Activated B cell treated with CpG ODN at 0.5 μM for 24 hours (primary cell): ENCODE measurements around the gene ZBTB16. TPM values are rescaled to one million over a fixed set of nuclear protein-coding genes. Genes with fewer than 3 reads are reported as not detected.

Source experiments
- ATAC-seq: fragments of 200-7000 bp; cut with Tn5 transposase; one replicate; pipeline ENCODE4 v1.10.0; 2021; ENCODE audit warnings: low read depth, mild to moderate bottlenecking, moderate library complexity
- CTCF ChIA-PET: fragments of 350-600 bp; sonication (Branson Sonifier 250); formaldehyde crosslinking; loops from one replicate; lab custom pipeline; 2021; ENCODE audit warnings: antibody characterized with exemption; lab: Charles Lee
- POLR2A ChIA-PET: fragments of 350-600 bp; sonication (Branson Sonifier 250); formaldehyde crosslinking; loops from one replicate; lab custom pipeline; 2021; ENCODE audit warnings: antibody characterized with exemption; lab: Charles Lee
- DNase-seq: peaks from one replicate; pipeline ENCODE4 v3.0.0; 2022
- H3K27ac Mint-ChIP-seq: one replicate; pipeline ENCODE4 v1.8.0; 2020; ENCODE audit warnings: mixed read lengths
- H3K27me3 Mint-ChIP-seq: one replicate; pipeline ENCODE4 v1.8.0; 2021; ENCODE audit warnings: mixed read lengths
- H3K36me3 Mint-ChIP-seq: one replicate; pipeline ENCODE4 v1.8.0; 2021; ENCODE audit warnings: low read depth, mixed read lengths
- H3K4me1 Mint-ChIP-seq: one replicate; pipeline ENCODE4 v1.8.0; 2021; ENCODE audit warnings: mixed read lengths
- H3K4me3 Mint-ChIP-seq: one replicate; pipeline ENCODE4 v1.8.0; 2020; ENCODE audit warnings: mild to moderate bottlenecking, mixed read lengths
- H3K9me3 Mint-ChIP-seq: one replicate; pipeline ENCODE4 v1.8.0; 2020; ENCODE audit warnings: mixed read lengths
- CTCF ChIP-seq: fragments of 200-600 bp; IDR thresholded peaks from one replicate; pipeline ENCODE4 v1.8.0; 2022; ENCODE audit warnings: antibody characterized with exemption, mild to moderate bottlenecking
- intact Hi-C: fragments of 100-400 bp; cut with micrococcal nuclease; formaldehyde crosslinking; loops from one replicate; pipeline ENCODE4 v1.15.1; 2024
- total RNA-seq: library from RNA; stranded (reverse); gene quantifications from 2 replicates; pipeline ENCODE4 v1.2.3, GENCODE V29; 2022

ZBTB16 gene
- total RNA-seq, 1 donor from 2014 or later = 2.5 TPM

GRCh38 chr11:114262681-114263512 is 203.4 kb downstream of the ZBTB16 start:
- Mint-ChIP-seq H3K9me3 (no peaks in the 10 kb centered on the region), H3K4me3 (no peak overlapping the region), H3K36me3 (no peaks in the 10 kb centered on the region), H3K27me3 (peaks cover 5% of the 10 kb centered on the region), H3K4me1 (peaks cover 31% of the 10 kb centered on the region), H3K27ac (no peak overlapping the region)
- no peak for ATAC-seq
- POLR2A ChIA-PET = no interaction called here
- CTCF ChIA-PET = interaction anchor here (0.8 to 8.9 kb wide), 22 partner anchors 11 to 959 kb away, joined by 3 to 306 read pairs (median 6); partner anchors contain the start of gene ZBTB16
- intact Hi-C loops = loop anchor here (5.0 kb wide), 3 partner anchors 286 to 1676 kb away; partner anchors contain the start of gene HTR3A
- no peak for DNase-seq
- TF ChIP-seq CTCF = no peak

- ATAC-seq (no peak), DNase-seq (no peak)
- H3K27me3 Mint-ChIP-seq = peaks cover 5% of the 10 kb centered on the region
- H3K36me3 Mint-ChIP-seq = no peaks in the 10 kb centered on the region
- ChIA-PET CTCF (interaction anchor here (0.8 to 8.9 kb wide), 11 partner anchors 12 to 957 kb away, joined by 3 to 306 read pairs (median 5); no protein-coding TSS in a partner anchor), POLR2A (no interaction called here)
- H3K4me1 Mint-ChIP-seq = peaks cover 25% of the 10 kb centered on the region
- no peak for TF ChIP-seq CTCF
- H3K4me3 Mint-ChIP-seq = no peak overlapping the region
- H3K9me3 Mint-ChIP-seq = no peaks in the 10 kb centered on the region
- intact Hi-C loops = loop anchor here (5.0 kb wide), 3 partner anchors 286 to 1676 kb away; partner anchors contain the start of gene HTR3A
- H3K27ac Mint-ChIP-seq = no peak overlapping the region
Measured at GRCh38 chr11:114263513-114264170, 204.1 kb downstream of the ZBTB16 start.

GRCh38 chr11:114264381-114264780 is 204.9 kb downstream of the ZBTB16 start:
- Mint-ChIP-seq H3K27me3 (peaks cover 5% of the 10 kb centered on the region), H3K4me3 (no peak overlapping the region), H3K27ac (no peak overlapping the region), H3K4me1 (peaks cover 18% of the 10 kb centered on the region), H3K36me3 (no peaks in the 10 kb centered on the region), H3K9me3 (no peaks in the 10 kb centered on the region)
- DNase-seq (no peak), ATAC-seq (no peak)
- no peak for TF ChIP-seq CTCF
- POLR2A ChIA-PET = no interaction called here
- intact Hi-C loops = loop anchor here (5.0 kb wide), 3 partner anchors 287 to 1677 kb away; partner anchors contain the start of gene HTR3A
- CTCF ChIA-PET = interaction anchor here (1.1 to 8.9 kb wide), 5 partner anchors 228 to 459 kb away, joined by 3 to 306 read pairs (median 118); no protein-coding TSS in a partner anchor

- ATAC-seq = no peak
- intact Hi-C loops = no loop called here
- ChIA-PET CTCF (interaction anchor here (2.4 to 8.9 kb wide), 4 partner anchors 229 to 369 kb away, joined by 9 to 306 read pairs (median 198); no protein-coding TSS in a partner anchor), POLR2A (no interaction called here)
- TF ChIP-seq CTCF = no peak
- peaks cover 9% of the 10 kb centered on the region for H3K4me1 Mint-ChIP-seq
- H3K4me3 Mint-ChIP-seq = no peak overlapping the region
- H3K27ac Mint-ChIP-seq = no peak overlapping the region
- no peaks in the 10 kb centered on the region for H3K36me3 Mint-ChIP-seq
- no peaks in the 10 kb centered on the region for H3K9me3 Mint-ChIP-seq
- no peak for DNase-seq
- H3K27me3 Mint-ChIP-seq = peaks cover 5% of the 10 kb centered on the region
Measured at GRCh38 chr11:114265122-114265878, 205.8 kb downstream of the ZBTB16 start.
